GM23338 (cell line): ENCODE measurements around the gene PBXIP1. TPM values are rescaled to one million over a fixed set of nuclear protein-coding genes. Genes with fewer than 3 reads are reported as not detected.

Experiments
- ATAC-seq: fragments of 200-7000 bp; cut with Tn5 transposase; 3 replicates; pipeline ENCODE4 v1.9.1; 2020
- DNase-seq: peaks from one replicate; pipeline ENCODE4 v3.0.0-alpha.2; 2015; ENCODE audit warnings: low spot score
- H2AFZ ChIP-seq: fragments of 200-600 bp; sonication (generic); 2 replicates; pipeline ENCODE4 v1.8.0; 2016; ENCODE audit warnings: antibody characterized with exemption, mild to moderate bottlenecking, moderate library complexity
- H3F3A ChIP-seq: fragments of 200-600 bp; sonication (generic); replicated peaks from 2 replicates; pipeline ENCODE4 v1.8.0; 2017; ENCODE audit warnings: antibody characterized with exemption, mixed run types, low read depth
- H3K27ac ChIP-seq: fragments of 200-600 bp; sonication (generic); 2 replicates; pipeline ENCODE4 v1.6.1; 2016; ENCODE audit warnings: low read depth
- H3K27me3 ChIP-seq: fragments of 200-600 bp; sonication (generic); 2 replicates; pipeline ENCODE4 v1.8.0; 2016; ENCODE audit warnings: mild to moderate bottlenecking, mixed run types, moderate library complexity; ENCODE audit not compliant: insufficient read depth
- H3K36me3 ChIP-seq: fragments of 200-600 bp; sonication (generic); 2 replicates; pipeline ENCODE4 v1.8.0; 2016; ENCODE audit warnings: mild to moderate bottlenecking; ENCODE audit not compliant: insufficient read depth
- H3K4me1 ChIP-seq: fragments of 200-600 bp; sonication (generic); 2 replicates; pipeline ENCODE4 v1.8.0; 2016; ENCODE audit warnings: mild to moderate bottlenecking, moderate library complexity; ENCODE audit not compliant: insufficient read depth
- H3K4me2 ChIP-seq: fragments of 200-600 bp; sonication (generic); 2 replicates; pipeline ENCODE4 v1.7.1; 2017; ENCODE audit warnings: mixed run types
- H3K4me3 ChIP-seq: fragments of 200-600 bp; sonication (generic); 2 replicates; pipeline ENCODE4 v1.6.1; 2016; ENCODE audit warnings: mixed run types
- H3K79me2 ChIP-seq: fragments of 200-600 bp; sonication (generic); replicated peaks from 2 replicates; pipeline ENCODE4 v1.8.0; 2017; ENCODE audit warnings: mild to moderate bottlenecking; ENCODE audit not compliant: insufficient read depth
- H3K9me2 ChIP-seq: fragments of 200-600 bp; sonication (generic); 2 replicates; pipeline ENCODE4 v1.8.0; 2017; ENCODE audit not compliant: insufficient read depth
- H4K20me1 ChIP-seq: fragments of 200-600 bp; sonication (generic); replicated peaks from 2 replicates; pipeline ENCODE4 v1.8.0; 2017; ENCODE audit warnings: mild to moderate bottlenecking; ENCODE audit not compliant: insufficient read depth
- H3K27ac Mint-ChIP-seq: 2 replicates; pipeline ENCODE4 v1.8.0; 2020; ENCODE audit warnings: inconsistent platforms, mild to moderate bottlenecking, moderate library complexity, mixed read lengths
- H3K27me3 Mint-ChIP-seq: 3 replicates; pipeline ENCODE4 v1.8.0; 2022; ENCODE audit warnings: low read depth, mild to moderate bottlenecking, moderate library complexity, mixed read lengths, inconsistent platforms; ENCODE audit not compliant: insufficient read depth, poor library complexity
- H3K36me3 Mint-ChIP-seq: 3 replicates; pipeline ENCODE4 v1.8.0; 2021; ENCODE audit warnings: low read depth, mild to moderate bottlenecking, inconsistent platforms, moderate library complexity, mixed read lengths
- H3K4me1 Mint-ChIP-seq: 3 replicates; pipeline ENCODE4 v1.8.0; 2020; ENCODE audit warnings: mild to moderate bottlenecking, inconsistent platforms, mixed read lengths
- H3K4me3 Mint-ChIP-seq: 3 replicates; pipeline ENCODE4 v1.8.0; 2021; ENCODE audit warnings: moderate library complexity, mild to moderate bottlenecking, inconsistent platforms, mixed read lengths
- H3K9me3 Mint-ChIP-seq: 3 replicates; pipeline ENCODE4 v1.8.0; 2020; ENCODE audit warnings: moderate library complexity, mild to moderate bottlenecking, inconsistent platforms, mixed read lengths
- CREB1 ChIP-seq: fragments of 250-450 bp; sonication (Bioruptor Pico); IDR thresholded peaks from 2 replicates; pipeline ENCODE4 v1.5.0; 2020; ENCODE audit warnings: low read depth, mild to moderate bottlenecking, moderate library complexity
- EZH2phosphoT487 ChIP-seq: fragments of 200-600 bp; sonication (generic); IDR thresholded peaks from one replicate; pipeline ENCODE4 v1.8.1; 2018; ENCODE audit warnings: antibody characterized with exemption; ENCODE audit not compliant: unreplicated experiment
- polyA plus RNA-seq: library from polyadenylated mRNA; unstranded; fragments of >200 nt; fragmentation: Nextera tagmentation; extraction: Ambion mirVana; gene quantifications from 2 replicates; pipeline ENCODE4 v1.2.1, GENCODE V29; 2016
- total RNA-seq: library from RNA; depleted of rRNA; stranded (reverse); fragments of >200 nt; shearing (Covaris generic); gene quantifications from 2 replicates; pipeline ENCODE4 v1.2.3, GENCODE V29; 2014
- TF ChIP-seq, protein P1 (sequence below): fragments of 250-450 bp; sonication (Bioruptor Pico); IDR thresholded peaks from 2 replicates; pipeline ENCODE4 v1.5.0; 2020; ENCODE audit warnings: mild to moderate bottlenecking, moderate library complexity
- TF ChIP-seq, protein P2 (sequence below): IDR thresholded peaks from 2 replicates; pipeline ENCODE4 v1.6.1; 2016; ENCODE audit warnings: antibody characterized with exemption

PBXIP1 gene
- total and polyA plus RNA-seq, 2 experiments from 2014 or later = 7.0 to 31.8 TPM

DNA sequence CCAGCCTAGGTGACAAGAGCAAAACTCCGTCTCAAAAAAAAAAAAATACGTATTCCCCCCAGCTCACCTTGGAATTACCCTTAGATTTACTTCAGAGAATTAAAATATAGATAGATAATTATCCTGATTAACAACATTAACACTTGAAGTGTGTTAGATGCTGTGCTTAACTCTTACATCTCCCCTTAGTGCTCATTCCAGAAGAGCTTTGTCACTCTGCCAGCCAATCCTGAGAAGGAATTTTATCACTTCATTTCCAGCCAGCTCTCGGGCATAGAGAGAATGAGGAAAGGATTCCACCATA is 16.3 kb upstream of the PBXIP1 start (continued):
- TF ChIP-seq, protein P1, sequence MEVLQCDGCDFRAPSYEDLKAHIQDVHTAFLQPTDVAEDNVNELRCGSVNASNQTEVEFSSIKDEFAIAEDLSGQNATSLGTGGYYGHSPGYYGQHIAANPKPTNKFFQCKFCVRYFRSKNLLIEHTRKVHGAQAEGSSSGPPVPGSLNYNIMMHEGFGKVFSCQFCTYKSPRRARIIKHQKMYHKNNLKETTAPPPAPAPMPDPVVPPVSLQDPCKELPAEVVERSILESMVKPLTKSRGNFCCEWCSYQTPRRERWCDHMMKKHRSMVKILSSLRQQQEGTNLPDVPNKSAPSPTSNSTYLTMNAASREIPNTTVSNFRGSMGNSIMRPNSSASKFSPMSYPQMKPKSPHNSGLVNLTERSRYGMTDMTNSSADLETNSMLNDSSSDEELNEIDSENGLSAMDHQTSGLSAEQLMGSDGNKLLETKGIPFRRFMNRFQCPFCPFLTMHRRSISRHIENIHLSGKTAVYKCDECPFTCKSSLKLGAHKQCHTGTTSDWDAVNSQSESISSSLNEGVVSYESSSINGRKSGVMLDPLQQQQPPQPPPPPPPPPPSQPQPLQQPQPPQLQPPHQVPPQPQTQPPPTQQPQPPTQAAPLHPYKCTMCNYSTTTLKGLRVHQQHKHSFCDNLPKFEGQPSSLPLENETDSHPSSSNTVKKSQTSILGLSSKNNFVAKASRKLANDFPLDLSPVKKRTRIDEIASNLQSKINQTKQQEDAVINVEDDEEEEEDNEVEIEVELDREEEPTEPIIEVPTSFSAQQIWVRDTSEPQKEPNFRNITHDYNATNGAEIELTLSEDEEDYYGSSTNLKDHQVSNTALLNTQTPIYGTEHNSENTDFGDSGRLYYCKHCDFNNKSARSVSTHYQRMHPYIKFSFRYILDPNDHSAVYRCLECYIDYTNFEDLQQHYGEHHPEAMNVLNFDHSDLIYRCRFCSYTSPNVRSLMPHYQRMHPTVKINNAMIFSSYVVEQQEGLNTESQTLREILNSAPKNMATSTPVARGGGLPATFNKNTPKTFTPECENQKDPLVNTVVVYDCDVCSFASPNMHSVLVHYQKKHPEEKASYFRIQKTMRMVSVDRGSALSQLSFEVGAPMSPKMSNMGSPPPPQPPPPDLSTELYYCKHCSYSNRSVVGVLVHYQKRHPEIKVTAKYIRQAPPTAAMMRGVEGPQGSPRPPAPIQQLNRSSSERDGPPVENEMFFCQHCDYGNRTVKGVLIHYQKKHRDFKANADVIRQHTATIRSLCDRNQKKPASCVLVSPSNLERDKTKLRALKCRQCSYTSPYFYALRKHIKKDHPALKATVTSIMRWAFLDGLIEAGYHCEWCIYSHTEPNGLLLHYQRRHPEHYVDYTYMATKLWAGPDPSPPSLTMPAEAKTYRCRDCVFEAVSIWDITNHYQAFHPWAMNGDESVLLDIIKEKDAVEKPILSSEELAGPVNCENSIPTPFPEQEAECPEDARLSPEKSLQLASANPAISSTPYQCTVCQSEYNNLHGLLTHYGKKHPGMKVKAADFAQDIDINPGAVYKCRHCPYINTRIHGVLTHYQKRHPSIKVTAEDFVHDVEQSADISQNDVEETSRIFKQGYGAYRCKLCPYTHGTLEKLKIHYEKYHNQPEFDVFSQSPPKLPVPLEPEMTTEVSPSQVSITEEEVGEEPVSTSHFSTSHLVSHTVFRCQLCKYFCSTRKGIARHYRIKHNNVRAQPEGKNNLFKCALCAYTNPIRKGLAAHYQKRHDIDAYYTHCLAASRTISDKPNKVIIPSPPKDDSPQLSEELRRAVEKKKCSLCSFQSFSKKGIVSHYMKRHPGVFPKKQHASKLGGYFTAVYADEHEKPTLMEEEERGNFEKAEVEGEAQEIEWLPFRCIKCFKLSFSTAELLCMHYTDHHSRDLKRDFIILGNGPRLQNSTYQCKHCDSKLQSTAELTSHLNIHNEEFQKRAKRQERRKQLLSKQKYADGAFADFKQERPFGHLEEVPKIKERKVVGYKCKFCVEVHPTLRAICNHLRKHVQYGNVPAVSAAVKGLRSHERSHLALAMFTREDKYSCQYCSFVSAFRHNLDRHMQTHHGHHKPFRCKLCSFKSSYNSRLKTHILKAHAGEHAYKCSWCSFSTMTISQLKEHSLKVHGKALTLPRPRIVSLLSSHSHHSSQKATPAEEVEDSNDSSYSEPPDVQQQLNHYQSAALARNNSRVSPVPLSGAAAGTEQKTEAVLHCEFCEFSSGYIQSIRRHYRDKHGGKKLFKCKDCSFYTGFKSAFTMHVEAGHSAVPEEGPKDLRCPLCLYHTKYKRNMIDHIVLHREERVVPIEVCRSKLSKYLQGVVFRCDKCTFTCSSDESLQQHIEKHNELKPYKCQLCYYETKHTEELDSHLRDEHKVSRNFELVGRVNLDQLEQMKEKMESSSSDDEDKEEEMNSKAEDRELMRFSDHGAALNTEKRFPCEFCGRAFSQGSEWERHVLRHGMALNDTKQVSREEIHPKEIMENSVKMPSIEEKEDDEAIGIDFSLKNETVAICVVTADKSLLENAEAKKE (CRISPR knock-in tag) = no peak
- no peak for TF ChIP-seq EZH2phosphoT487
- TF ChIP-seq, protein P2, sequence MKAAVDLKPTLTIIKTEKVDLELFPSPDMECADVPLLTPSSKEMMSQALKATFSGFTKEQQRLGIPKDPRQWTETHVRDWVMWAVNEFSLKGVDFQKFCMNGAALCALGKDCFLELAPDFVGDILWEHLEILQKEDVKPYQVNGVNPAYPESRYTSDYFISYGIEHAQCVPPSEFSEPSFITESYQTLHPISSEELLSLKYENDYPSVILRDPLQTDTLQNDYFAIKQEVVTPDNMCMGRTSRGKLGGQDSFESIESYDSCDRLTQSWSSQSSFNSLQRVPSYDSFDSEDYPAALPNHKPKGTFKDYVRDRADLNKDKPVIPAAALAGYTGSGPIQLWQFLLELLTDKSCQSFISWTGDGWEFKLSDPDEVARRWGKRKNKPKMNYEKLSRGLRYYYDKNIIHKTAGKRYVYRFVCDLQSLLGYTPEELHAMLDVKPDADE = no peak

DNA sequence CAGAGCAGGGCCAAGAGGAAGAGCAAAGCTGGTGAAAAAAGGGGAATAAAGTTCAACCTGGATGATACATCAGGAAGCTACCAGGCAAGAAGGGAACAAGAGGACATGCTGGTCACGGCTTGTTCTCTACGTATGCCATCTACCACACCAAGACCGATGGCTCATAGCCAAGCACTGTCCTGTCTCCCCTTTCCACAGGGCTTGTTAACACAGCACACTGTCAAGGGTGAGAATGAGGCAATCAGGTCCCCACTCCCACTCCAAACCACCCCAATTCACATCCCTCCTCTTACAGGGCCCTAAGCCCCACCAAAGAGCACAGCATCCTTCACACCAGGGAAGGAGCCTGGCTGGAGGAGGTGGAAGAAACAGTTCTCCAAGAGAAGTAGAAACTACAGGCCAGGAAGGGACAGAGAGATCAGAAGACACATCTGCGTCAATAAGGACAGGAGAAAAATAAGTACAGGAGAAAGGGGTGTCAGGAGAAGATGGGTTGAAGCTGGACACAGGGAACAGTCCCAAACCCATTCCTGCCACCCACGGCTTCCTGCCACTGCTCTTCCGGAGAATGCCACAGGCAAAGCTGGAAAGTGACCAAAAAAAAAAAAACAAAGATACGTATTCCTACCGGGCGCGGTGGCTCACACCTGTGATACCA is 15.6 kb upstream of the PBXIP1 start:
- Histone ChIP-seq H3F3A (peaks cover 22% of the 10 kb centered on the region), H3K27me3 (no peaks in the 10 kb centered on the region), H3K9me2 (no peaks in the 10 kb centered on the region), H2AFZ (no peak overlapping the region), H3K79me2 (peaks cover 58% of the 10 kb centered on the region), H3K27ac (peak overlapping the region; percentile 97), H4K20me1 (peaks cover 20% of the 10 kb centered on the region), H3K36me3 (peaks cover 12% of the 10 kb centered on the region), H3K4me3 (peak overlapping the region; percentile 82), H3K4me1 (peaks cover 23% of the 10 kb centered on the region), H3K4me2 (peak overlapping the region; percentile 90)
- Mint-ChIP-seq H3K4me1 (peaks cover 36% of the 10 kb centered on the region), H3K27ac (no peak overlapping the region), H3K27me3 (peaks cover 14% of the 10 kb centered on the region), H3K4me3 (no peak overlapping the region), H3K9me3 (peaks cover 3% of the 10 kb centered on the region; the same call in 1 of the 3 replicates), H3K36me3 (peaks cover 37% of the 10 kb centered on the region)
- ATAC-seq (no peak), DNase-seq (no peak)
- no peak for TF ChIP-seq CREB1 (CRISPR knock-in tag)
